ENCODE results near the gene TAF4B.

DNA sequence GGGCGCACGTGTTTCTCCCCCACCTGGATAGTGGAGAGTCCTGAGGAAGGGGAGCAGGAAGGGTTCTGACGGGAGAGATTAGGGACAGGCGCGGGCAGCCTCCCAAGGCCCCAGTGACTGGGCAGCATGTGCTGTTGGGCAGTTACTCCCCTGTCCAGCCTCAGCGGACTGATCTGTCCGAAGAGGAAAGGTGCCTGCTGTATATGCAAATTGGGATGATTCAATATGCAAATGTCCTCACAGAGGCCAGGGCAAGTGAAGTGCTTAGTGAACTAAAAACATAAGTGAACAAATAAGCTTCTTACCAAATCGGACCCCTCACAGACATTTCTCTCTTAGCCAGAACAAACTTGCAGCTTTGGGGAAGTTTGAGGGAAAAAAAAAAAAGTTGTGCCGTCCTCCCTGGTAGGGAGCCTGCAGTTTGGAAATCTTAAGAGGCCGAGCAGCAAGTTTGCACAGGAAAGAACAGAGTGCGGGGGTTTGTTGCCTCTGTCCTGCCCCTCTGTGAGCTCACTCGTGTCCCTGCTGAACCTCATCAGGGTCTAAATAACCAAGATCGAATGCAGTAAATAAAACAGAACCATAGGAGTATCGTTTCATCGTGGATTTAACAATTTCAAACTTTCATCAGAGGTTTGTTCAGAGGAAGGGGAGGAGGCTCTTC, 180.7 kb downstream of the TAF4B start:
- TF ChIP-seq, protein P1, sequence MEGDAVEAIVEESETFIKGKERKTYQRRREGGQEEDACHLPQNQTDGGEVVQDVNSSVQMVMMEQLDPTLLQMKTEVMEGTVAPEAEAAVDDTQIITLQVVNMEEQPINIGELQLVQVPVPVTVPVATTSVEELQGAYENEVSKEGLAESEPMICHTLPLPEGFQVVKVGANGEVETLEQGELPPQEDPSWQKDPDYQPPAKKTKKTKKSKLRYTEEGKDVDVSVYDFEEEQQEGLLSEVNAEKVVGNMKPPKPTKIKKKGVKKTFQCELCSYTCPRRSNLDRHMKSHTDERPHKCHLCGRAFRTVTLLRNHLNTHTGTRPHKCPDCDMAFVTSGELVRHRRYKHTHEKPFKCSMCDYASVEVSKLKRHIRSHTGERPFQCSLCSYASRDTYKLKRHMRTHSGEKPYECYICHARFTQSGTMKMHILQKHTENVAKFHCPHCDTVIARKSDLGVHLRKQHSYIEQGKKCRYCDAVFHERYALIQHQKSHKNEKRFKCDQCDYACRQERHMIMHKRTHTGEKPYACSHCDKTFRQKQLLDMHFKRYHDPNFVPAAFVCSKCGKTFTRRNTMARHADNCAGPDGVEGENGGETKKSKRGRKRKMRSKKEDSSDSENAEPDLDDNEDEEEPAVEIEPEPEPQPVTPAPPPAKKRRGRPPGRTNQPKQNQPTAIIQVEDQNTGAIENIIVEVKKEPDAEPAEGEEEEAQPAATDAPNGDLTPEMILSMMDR (IDR thresholded peaks at IDR 0.05), result no peak
- TF ChIP-seq POLR2A (IDR thresholded peaks at IDR 0.05) (no peak), POLR2AphosphoS5 (IDR thresholded peaks at IDR 0.05) (no peak), EP300 (IDR thresholded peaks at IDR 0.05; ENCODE audit: low read depth) (no peak)

Measured in transverse colon (tissue), 4 donors.